ENCODE measurements around the gene TNFRSF6B. TPM values are rescaled to one million over a fixed set of nuclear protein-coding genes. Genes with fewer than 3 reads are reported as not detected.

Gene TNFRSF6B
- total and polyA plus RNA-seq, 5 donors from 2014 or later: not detected

- ATAC-seq (ENCODE audit: low read depth in 2 of 2) (no peak), DNase-seq (peak in 2 of 3 donors; percentile 48 to 53)
- Mint-ChIP-seq H3K27ac (no peak overlapping the region), H3K36me3 (peaks cover 5% of the 10 kb centered on the region), H3K4me3 (peak overlapping the region in 3 of 4 donors; percentile 73 to 81 (median 78)), H3K4me1 (peaks cover 0 to 10% (median 6%) of the 10 kb centered on the region in 4 donors), H3K9me3 (no peaks in the 10 kb centered on the region), H3K27me3 (no peaks in the 10 kb centered on the region)
- Histone ChIP-seq H3K4me3 (ENCODE audit: low read depth, low read length) (peak overlapping the region; percentile 57), H3K36me3 (ENCODE audit: control insufficient read depth, insufficient read depth, low read length) (no peaks in the 10 kb centered on the region), H3K9me3 (ENCODE audit: control insufficient read depth in 2 of 2, low read length in 2 of 2) (no peaks in the 10 kb centered on the region), H3K27ac (ENCODE audit: insufficient read depth, low read length, poor library complexity, severe bottlenecking) (peak overlapping the region; percentile 72), H3K27me3 (ENCODE audit: control insufficient read depth, insufficient read depth, low read length) (no peaks in the 10 kb centered on the region), H3K4me1 (ENCODE audit: control insufficient read depth, insufficient read depth, low read length, poor library complexity, severe bottlenecking) (peaks cover 43% of the 10 kb centered on the region)
Measured at GRCh38 chr20:63740627-63741353, 44.3 kb downstream of the TNFRSF6B start.

- Histone ChIP-seq H3K27ac (ENCODE audit: insufficient read depth, low read length, poor library complexity, severe bottlenecking) (peak overlapping the region; percentile 72), H3K36me3 (ENCODE audit: control insufficient read depth, insufficient read depth, low read length) (no peaks in the 10 kb centered on the region), H3K4me3 (ENCODE audit: low read depth, low read length) (no peak overlapping the region), H3K4me1 (ENCODE audit: control insufficient read depth, insufficient read depth, low read length, poor library complexity, severe bottlenecking) (peaks cover 38% of the 10 kb centered on the region), H3K9me3 (ENCODE audit: control insufficient read depth in 2 of 2, low read length in 2 of 2) (no peaks in the 10 kb centered on the region), H3K27me3 (ENCODE audit: control insufficient read depth, insufficient read depth, low read length) (no peaks in the 10 kb centered on the region)
- H3K27ac Mint-ChIP-seq: no peak overlapping the region
- H3K36me3 Mint-ChIP-seq: peaks cover under 1% of the 10 kb centered on the region
- H3K4me3 Mint-ChIP-seq: peak overlapping the region in 2 of 4 donors; percentile 67 to 68
- no peaks in the 10 kb centered on the region for H3K9me3 Mint-ChIP-seq
- DNase-seq (no peak), ATAC-seq (ENCODE audit: low read depth in 2 of 2) (no peak)
- H3K4me1 Mint-ChIP-seq: peaks cover 0 to 6% (median under 1%) of the 10 kb centered on the region in 4 donors
- no peaks in the 10 kb centered on the region for H3K27me3 Mint-ChIP-seq
Measured at GRCh38 chr20:63741354-63741675, 44.9 kb downstream of the TNFRSF6B start.

- no peak overlapping the region for H3K4me3 ChIP-seq (ENCODE audit: low read depth, low read length)
- peaks cover 0 to 4% (median 0%) of the 10 kb centered on the region in 4 donors for H3K4me1 Mint-ChIP-seq
- H3K27ac Mint-ChIP-seq: no peak overlapping the region
- no peaks in the 10 kb centered on the region for H3K27me3 Mint-ChIP-seq
- H3K4me3 Mint-ChIP-seq: peak overlapping the region in 3 of 4 donors; percentile 51 to 68 (median 67)
- H3K36me3 Mint-ChIP-seq: no peaks in the 10 kb centered on the region
- H3K27me3 ChIP-seq (ENCODE audit: control insufficient read depth, insufficient read depth, low read length): no peaks in the 10 kb centered on the region
- H3K4me1 ChIP-seq (ENCODE audit: control insufficient read depth, insufficient read depth, low read length, poor library complexity, severe bottlenecking): peaks cover 32% of the 10 kb centered on the region
- no peaks in the 10 kb centered on the region for H3K9me3 ChIP-seq (ENCODE audit: control insufficient read depth in 2 of 2, low read length in 2 of 2)
- no peak for DNase-seq
- no peak overlapping the region for H3K27ac ChIP-seq (ENCODE audit: insufficient read depth, low read length, poor library complexity, severe bottlenecking)
- no peak for ATAC-seq (ENCODE audit: low read depth in 2 of 2)
- no peaks in the 10 kb centered on the region for H3K9me3 Mint-ChIP-seq
- no peaks in the 10 kb centered on the region for H3K36me3 ChIP-seq (ENCODE audit: control insufficient read depth, insufficient read depth, low read length)
Measured at GRCh38 chr20:63741676-63742380, 45.4 kb downstream of the TNFRSF6B start.

- peaks cover 0 to 4% (median 0%) of the 10 kb centered on the region in 4 donors for H3K4me1 Mint-ChIP-seq
- no peak overlapping the region for H3K27ac Mint-ChIP-seq
Measured at GRCh38 chr20:63742381-63743024, 46.1 kb downstream of the TNFRSF6B start.

GRCh38 chr20:63743210-63743970, 46.9 kb downstream of the TNFRSF6B start:
- DNase-seq (no peak), ATAC-seq (ENCODE audit: low read depth in 2 of 2) (no peak)
- no peaks in the 10 kb centered on the region for H3K27me3 Mint-ChIP-seq
- Histone ChIP-seq H3K27ac (ENCODE audit: insufficient read depth, low read length, poor library complexity, severe bottlenecking) (no peak overlapping the region), H3K36me3 (ENCODE audit: control insufficient read depth, insufficient read depth, low read length) (no peaks in the 10 kb centered on the region), H3K27me3 (ENCODE audit: control insufficient read depth, insufficient read depth, low read length) (no peaks in the 10 kb centered on the region), H3K9me3 (ENCODE audit: control insufficient read depth in 2 of 2, low read length in 2 of 2) (no peaks in the 10 kb centered on the region), H3K4me3 (ENCODE audit: low read depth, low read length) (no peak overlapping the region), H3K4me1 (ENCODE audit: control insufficient read depth, insufficient read depth, low read length, poor library complexity, severe bottlenecking) (peaks cover 26% of the 10 kb centered on the region)
- peaks cover 0 to 6% (median 0%) of the 10 kb centered on the region in 4 donors for H3K4me1 Mint-ChIP-seq
- no peaks in the 10 kb centered on the region for H3K36me3 Mint-ChIP-seq
- peak overlapping the region; percentile 9 to 82 (median 60) for H3K4me3 Mint-ChIP-seq
- no peak overlapping the region for H3K27ac Mint-ChIP-seq
- H3K9me3 Mint-ChIP-seq: no peaks in the 10 kb centered on the region

More at GRCh38 chr20:63742381-63743024, 46.1 kb downstream of the TNFRSF6B start:
- H3K36me3 Mint-ChIP-seq: no peaks in the 10 kb centered on the region
- Histone ChIP-seq H3K4me1 (ENCODE audit: control insufficient read depth, insufficient read depth, low read length, poor library complexity, severe bottlenecking) (peaks cover 31% of the 10 kb centered on the region), H3K36me3 (ENCODE audit: control insufficient read depth, insufficient read depth, low read length) (no peaks in the 10 kb centered on the region), H3K9me3 (ENCODE audit: control insufficient read depth in 2 of 2, low read length in 2 of 2) (no peaks in the 10 kb centered on the region), H3K4me3 (ENCODE audit: low read depth, low read length) (no peak overlapping the region), H3K27ac (ENCODE audit: insufficient read depth, low read length, poor library complexity, severe bottlenecking) (no peak overlapping the region), H3K27me3 (ENCODE audit: control insufficient read depth, insufficient read depth, low read length) (no peaks in the 10 kb centered on the region)
- H3K4me3 Mint-ChIP-seq: no peak overlapping the region
- ATAC-seq (ENCODE audit: low read depth in 2 of 2): no peak
- H3K27me3 Mint-ChIP-seq: no peaks in the 10 kb centered on the region
- DNase-seq: no peak
- no peaks in the 10 kb centered on the region for H3K9me3 Mint-ChIP-seq

GRCh38 chr20:63744158-63744557, 47.7 kb downstream of the TNFRSF6B start:
- H3K27ac ChIP-seq (ENCODE audit: insufficient read depth, low read length, poor library complexity, severe bottlenecking): no peak overlapping the region
- H3K27me3 ChIP-seq (ENCODE audit: control insufficient read depth, insufficient read depth, low read length): no peaks in the 10 kb centered on the region
- Mint-ChIP-seq H3K36me3 (no peaks in the 10 kb centered on the region), H3K27ac (no peak overlapping the region), H3K4me1 (peaks cover 0 to 12% (median 0%) of the 10 kb centered on the region in 4 donors), H3K27me3 (no peaks in the 10 kb centered on the region), H3K4me3 (peak overlapping the region in 2 of 4 donors; percentile 73 to 82), H3K9me3 (no peaks in the 10 kb centered on the region)
- ATAC-seq (ENCODE audit: low read depth in 2 of 2): no peak
- H3K9me3 ChIP-seq (ENCODE audit: control insufficient read depth in 2 of 2, low read length in 2 of 2): no peaks in the 10 kb centered on the region
- H3K36me3 ChIP-seq (ENCODE audit: control insufficient read depth, insufficient read depth, low read length): no peaks in the 10 kb centered on the region
- peaks cover 19% of the 10 kb centered on the region for H3K4me1 ChIP-seq (ENCODE audit: control insufficient read depth, insufficient read depth, low read length, poor library complexity, severe bottlenecking)
- DNase-seq: no peak
- H3K4me3 ChIP-seq (ENCODE audit: low read depth, low read length): no peak overlapping the region
